GM19025 (cell line): ENCODE measurements around the gene COLEC11.

Experiments
- ATAC-seq: cut with Tn5 transposase; IDR thresholded peaks from one replicate; pipeline ENCODE4 v1.9.1; 2021; ENCODE audit warnings: mild to moderate bottlenecking, low read depth, moderate library complexity; ENCODE audit not compliant: unreplicated experiment

Gene COLEC11

DNA sequence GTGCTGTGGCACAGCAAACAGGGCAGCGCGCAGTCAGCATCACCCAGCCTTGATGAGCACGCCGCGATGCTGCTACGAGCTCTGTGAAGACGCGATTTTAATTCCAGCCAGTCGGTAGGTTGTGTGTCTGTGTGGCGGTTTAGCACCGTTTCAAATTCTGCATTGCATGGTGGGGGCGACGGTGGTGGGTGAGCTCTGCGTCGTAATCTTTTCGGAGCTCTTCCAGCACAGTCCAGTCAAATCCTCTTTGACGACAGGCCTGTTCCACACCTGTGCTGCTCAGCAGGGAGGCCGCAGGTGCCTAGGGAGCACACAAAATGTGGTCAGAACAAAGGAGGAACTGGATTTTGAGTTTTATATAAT is 71.7 kb downstream of the COLEC11 start:
- ATAC-seq, result no peak

GRCh38 chr2:3667151-3667631 is 72.3 kb downstream of the COLEC11 start:
- ATAC-seq, result no peak

DNA sequence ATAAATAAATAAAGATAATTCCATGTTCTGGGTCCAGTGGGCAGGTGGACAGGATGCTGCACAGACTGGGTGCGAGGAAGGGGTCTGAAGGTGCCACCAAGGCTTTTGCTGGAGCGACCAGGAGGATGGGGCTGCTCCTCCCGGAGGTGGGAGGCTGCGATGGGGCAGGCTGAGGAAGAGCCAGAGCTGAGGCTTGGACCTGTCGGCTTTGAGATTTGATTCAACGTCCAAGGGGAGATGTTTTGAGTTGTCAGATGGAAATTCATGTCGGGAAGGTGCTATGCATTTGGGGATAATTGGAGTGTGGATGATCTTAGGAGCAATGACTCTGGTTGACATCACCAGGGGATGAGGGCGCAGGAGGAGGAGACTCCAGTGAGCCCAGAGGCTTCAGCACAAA is 74.7 kb downstream of the COLEC11 start:
- ATAC-seq, result no peak

GRCh38 chr2:3670376-3670775 is 75.5 kb downstream of the COLEC11 start:
- ATAC-seq, result no peak

DNA sequence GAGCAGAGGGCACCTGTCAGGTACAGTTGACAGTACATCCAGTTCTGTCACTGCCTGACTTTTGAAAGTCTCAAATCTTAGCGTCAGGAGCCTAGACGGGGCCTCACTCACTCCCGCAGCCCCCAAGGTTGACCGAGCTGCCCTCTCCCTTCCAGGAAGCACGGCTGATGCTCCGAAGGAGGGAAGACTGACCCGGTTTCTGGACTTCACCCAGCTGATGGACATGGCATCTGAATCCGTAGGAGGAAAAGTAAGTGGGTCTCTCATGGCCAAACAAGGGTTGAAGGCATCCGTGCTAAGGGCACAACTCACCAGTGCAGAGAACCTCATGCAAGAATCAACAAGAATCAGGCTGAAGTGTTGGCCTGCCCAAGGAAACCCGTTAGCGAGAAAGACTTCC is 76.0 kb downstream of the COLEC11 start:
- ATAC-seq, result no peak

DNA sequence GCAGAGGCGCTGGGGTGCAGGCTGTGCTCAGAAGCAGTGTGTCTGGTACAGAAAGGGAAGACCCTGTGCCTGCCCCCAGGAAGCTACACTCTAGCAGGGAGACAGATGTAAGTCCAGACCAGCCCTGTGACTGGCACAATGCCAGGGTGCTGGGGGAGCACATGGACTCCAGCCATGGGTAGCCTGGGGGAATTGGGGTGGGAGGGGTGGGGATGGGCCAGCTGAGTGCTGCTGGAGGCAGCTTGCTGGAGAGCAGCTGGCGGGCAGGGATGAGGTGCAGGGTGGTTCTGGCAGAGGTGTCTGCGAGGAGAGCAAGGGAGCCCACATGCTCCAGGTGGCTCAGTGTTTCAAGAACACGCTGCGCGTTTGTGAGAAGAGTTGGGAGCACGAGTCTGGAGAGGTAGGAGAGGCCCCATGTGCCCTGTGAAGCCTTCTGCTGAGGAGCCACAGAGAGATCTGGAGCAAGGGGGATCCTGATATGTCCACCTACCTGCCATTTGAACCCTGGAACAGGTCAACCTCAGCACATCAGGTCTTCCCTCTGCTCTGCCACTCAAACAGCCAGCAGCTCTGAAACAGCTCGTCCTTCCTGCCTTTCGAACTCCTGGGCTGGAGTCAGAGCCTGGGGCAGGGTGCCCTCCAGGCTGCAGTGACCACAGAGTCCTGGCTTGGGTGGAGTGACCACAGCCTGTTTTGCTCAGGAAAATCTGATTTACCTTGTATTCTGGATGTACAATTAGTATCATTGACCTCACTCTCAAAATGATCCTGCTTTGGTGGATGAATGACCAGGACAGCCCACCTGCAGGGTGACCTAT is 78.2 kb downstream of the COLEC11 start:
- no peak for ATAC-seq

DNA sequence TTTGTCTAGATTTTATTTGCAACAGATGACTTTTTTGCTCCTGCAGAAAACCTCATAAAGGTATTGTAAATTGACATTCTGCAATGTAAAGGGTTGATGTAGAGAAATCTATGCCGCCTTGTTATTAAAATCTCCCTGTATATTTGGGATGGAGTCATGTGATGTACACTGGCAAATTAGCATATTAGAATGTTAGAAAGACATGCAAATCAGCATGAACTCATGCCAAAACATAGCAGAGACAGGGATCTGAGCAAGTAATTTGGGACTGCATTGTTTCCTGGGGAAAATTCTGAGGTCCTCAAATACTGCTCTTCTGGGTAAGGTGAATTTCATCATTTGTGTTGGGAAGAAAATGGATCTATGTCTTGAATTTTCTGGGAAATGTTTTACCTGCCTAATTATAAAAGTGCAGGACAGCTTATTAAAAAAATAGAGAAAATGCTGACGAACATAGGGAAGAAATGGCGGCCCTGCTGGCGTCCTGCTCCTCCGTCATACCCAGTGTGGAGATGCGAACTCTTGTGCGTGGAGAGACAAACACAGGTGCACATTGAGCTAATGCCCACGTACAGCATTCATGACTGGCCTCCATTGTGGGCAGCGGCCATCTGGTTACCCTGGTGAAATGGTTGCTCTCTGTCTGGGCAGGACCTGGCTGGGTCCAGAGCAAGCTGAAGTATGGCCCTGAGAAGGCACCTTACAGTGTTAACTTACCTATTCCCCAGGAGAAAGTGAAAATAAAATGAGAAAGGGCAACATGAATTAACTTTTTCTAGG is 79.3 kb downstream of the COLEC11 start:
- no peak for ATAC-seq

- no peak for ATAC-seq
Observed at GRCh38 chr2:3675687-3676086, 80.8 kb downstream of the COLEC11 start.

- ATAC-seq, result no peak
Observed at GRCh38 chr2:3677436-3677835, 82.5 kb downstream of the COLEC11 start.

- no peak for ATAC-seq
Observed at GRCh38 chr2:3678212-3678611, 83.3 kb downstream of the COLEC11 start.

GRCh38 chr2:3679180-3679579 is 84.3 kb downstream of the COLEC11 start:
- ATAC-seq, result no peak

- ATAC-seq, result no peak
Observed at GRCh38 chr2:3679616-3680393, 84.9 kb downstream of the COLEC11 start.

- ATAC-seq, result no peak
Observed at GRCh38 chr2:3680548-3681345, 85.8 kb downstream of the COLEC11 start.

- ATAC-seq, result no peak
Observed at GRCh38 chr2:3681625-3682024, 86.7 kb downstream of the COLEC11 start.

GRCh38 chr2:3682811-3683210 is 87.9 kb downstream of the COLEC11 start:
- ATAC-seq, result no peak

- no peak for ATAC-seq
Observed at GRCh38 chr2:3683748-3684454, 89.0 kb downstream of the COLEC11 start.

GRCh38 chr2:3689998-3690748 is 95.3 kb downstream of the COLEC11 start:
- ATAC-seq, result no peak

GRCh38 chr2:3692375-3692774 is 97.5 kb downstream of the COLEC11 start:
- no peak for ATAC-seq
